A549 (cell line): ENCODE results near the gene ATF7IP2.
A peak's percentile ranks its signal among the peaks of the same experiment; 100 is the strongest.

ENCODE experiments used
- BHLHE40 ChIP-seq: IDR thresholded peaks from 2 replicates; pipeline ENCODE4 v1.6.1; 2012; ENCODE audit warnings: low read depth, low read length, inconsistent platforms
- CEBPB ChIP-seq, 2 experiments: fragments of >200 bp in 1 of 2; sonication (Bioruptor Twin) in 1 of 2; formaldehyde crosslinking in 1 of 2; IDR thresholded peaks; 2 replicates each; pipeline ENCODE4 v1.6.1; 2012 to 2016
- CTCF ChIP-seq: fragments of >200 bp; sonication (Bioruptor Twin); formaldehyde crosslinking; IDR thresholded peaks from 3 replicates; pipeline ENCODE4 v1.5.1; 2016
- POLR2A ChIP-seq: IDR thresholded peaks from 2 replicates; pipeline ENCODE4 v1.6.1; 2012; ENCODE audit warnings: mild to moderate bottlenecking, low read length
- REST ChIP-seq: fragments of 200-600 bp; sonication (generic); IDR thresholded peaks from 2 replicates; pipeline ENCODE4 v1.6.1; 2016; ENCODE audit warnings: antibody characterized with exemption, mild to moderate bottlenecking, moderate library complexity

- TF ChIP-seq CTCF, result peak; percentile 86
- TF ChIP-seq POLR2A, result no peak
- no peak for TF ChIP-seq BHLHE40
- no peak for TF ChIP-seq CEBPB (IDR thresholded peaks at IDR 0.05)
- no peak for TF ChIP-seq REST
Observed at GRCh38 chr16:10509534-10510025, 123.7 kb downstream of the ATF7IP2 start.
